Smooth muscle cell (in vitro differentiated cells): ENCODE data around the gene GRK4. TPM values are rescaled to one million over a fixed set of nuclear protein-coding genes. Genes with fewer than 3 reads are reported as not detected.

Source experiments
- DNase-seq: peaks from one replicate; lab custom pipeline; 2025; ENCODE audit not compliant: unreplicated experiment; lab: John Stamatoyannopoulos, UW
- H2AFZ ChIP-seq: fragments of 200-600 bp; sonication (generic); 2 replicates; pipeline ENCODE4 v1.6.0; 2016; ENCODE audit warnings: antibody characterized with exemption, low read depth, mild to moderate bottlenecking
- H3F3A ChIP-seq: fragments of 200-600 bp; sonication (generic); 2 replicates; pipeline ENCODE4 v1.6.0; 2017; ENCODE audit warnings: antibody characterized with exemption, low read depth
- H3K27ac ChIP-seq: fragments of 200-600 bp; sonication (generic); 2 replicates; pipeline ENCODE4 v1.5.1; 2016; ENCODE audit warnings: low read depth, mild to moderate bottlenecking
- H3K27me3 ChIP-seq: fragments of 200-600 bp; sonication (generic); 2 replicates; pipeline ENCODE4 v1.6.1; 2016; ENCODE audit warnings: low read depth, mild to moderate bottlenecking
- H3K36me3 ChIP-seq: fragments of 200-600 bp; sonication (generic); 2 replicates; pipeline ENCODE4 v1.5.1; 2016; ENCODE audit warnings: low read depth
- H3K4me1 ChIP-seq: fragments of 200-600 bp; sonication (generic); 2 replicates; pipeline ENCODE4 v1.5.1; 2016; ENCODE audit warnings: low read depth
- H3K4me2 ChIP-seq: fragments of 200-600 bp; sonication (generic); 2 replicates; pipeline ENCODE4 v1.6.0; 2016; ENCODE audit warnings: mild to moderate bottlenecking
- H3K4me3 ChIP-seq: fragments of 200-600 bp; sonication (generic); 2 replicates; pipeline ENCODE4 v1.5.1; 2016; ENCODE audit warnings: mild to moderate bottlenecking
- H3K79me2 ChIP-seq: fragments of 200-600 bp; sonication (generic); 2 replicates; pipeline ENCODE4 v1.6.0; 2016; ENCODE audit warnings: low read depth, mild to moderate bottlenecking
- H3K9ac ChIP-seq: fragments of 200-600 bp; sonication (generic); 2 replicates; pipeline ENCODE4 v1.6.0; 2016; ENCODE audit warnings: low read depth
- H3K9me3 ChIP-seq: fragments of 200-600 bp; sonication (generic); replicated peaks from 2 replicates; pipeline ENCODE4 v1.5.1; 2016; ENCODE audit warnings: low read depth
- H4K20me1 ChIP-seq: fragments of 200-600 bp; sonication (generic); 2 replicates; pipeline ENCODE4 v1.6.0; 2016; ENCODE audit warnings: low read depth
- CTCF ChIP-seq: fragments of 200-600 bp; sonication (generic); IDR thresholded peaks from 2 replicates; pipeline ENCODE4 v1.5.1; 2017; ENCODE audit warnings: borderline replicate concordance, mild to moderate bottlenecking, antibody characterized with exemption; ENCODE audit not compliant: insufficient read depth, poor library complexity, severe bottlenecking
- WGBS: methylation state at CpG from one replicate; pipeline ENCODE4 v1.1.7; 2016; ENCODE audit warnings: low lambda C conversion rate; 5-methylcytosine and 5-hydroxymethylcytosine counted together
- polyA plus RNA-seq: library from polyadenylated mRNA; unstranded; fragments of >200 nt; fragmentation: Nextera tagmentation; extraction: Ambion mirVana; gene quantifications from 2 replicates; pipeline ENCODE4 v1.2.1, GENCODE V29; 2016
- total RNA-seq: library from RNA; depleted of rRNA; stranded (reverse); fragments of >200 nt; gene quantifications from 2 replicates; pipeline ENCODE4 v1.2.3, GENCODE V29; 2014

The GRK4 gene
- total and polyA plus RNA-seq, 2 experiments from 2014 or later = 5.2 to 6.9 TPM

DNA sequence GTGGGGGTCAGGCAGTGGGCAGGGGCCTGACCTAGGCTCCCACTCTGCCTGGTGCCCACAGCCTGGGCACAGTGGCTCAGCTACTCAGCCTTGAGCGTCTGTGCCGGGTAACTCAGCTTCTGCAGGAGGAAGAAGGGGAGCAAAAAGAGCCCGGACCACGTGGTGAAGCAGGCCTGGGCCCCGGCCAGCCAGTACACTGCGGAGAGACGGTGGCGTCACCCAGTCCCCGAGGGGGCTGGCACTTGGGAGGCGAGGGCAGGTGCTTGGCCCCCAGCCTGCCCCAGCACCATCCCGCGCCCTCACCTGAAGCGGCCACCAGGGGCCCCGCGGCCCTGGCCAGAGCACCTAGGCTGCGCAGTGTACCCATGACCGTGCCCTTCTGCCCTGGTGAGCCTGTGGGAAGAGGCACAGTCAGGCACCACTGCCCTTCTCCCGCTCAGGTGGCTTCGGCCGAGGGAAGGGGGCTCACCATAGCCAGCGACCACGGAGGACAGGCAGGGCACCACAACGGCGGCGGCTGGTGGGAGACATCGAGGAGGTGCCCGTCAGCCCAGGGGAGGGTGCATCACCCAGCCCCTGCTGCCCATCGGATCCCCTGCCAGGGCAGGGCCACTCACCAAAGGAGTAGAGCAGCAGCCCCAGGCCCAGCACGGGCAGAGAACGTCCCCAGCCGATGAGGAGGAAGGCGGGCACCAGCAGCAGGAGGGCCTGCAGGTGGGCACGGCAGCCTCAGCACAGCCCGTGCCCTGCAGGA lies 32.4 kb upstream of the GRK4 start:
- Histone ChIP-seq H3F3A (peaks cover 12% of the 10 kb centered on the region), H3K4me1 (peaks cover 14% of the 10 kb centered on the region), H3K4me3 (no peak overlapping the region), H3K9ac (no peak overlapping the region), H2AFZ (no peak overlapping the region), H3K4me2 (no peak overlapping the region), H3K27me3 (no peaks in the 10 kb centered on the region), H4K20me1 (peaks cover 13% of the 10 kb centered on the region), H3K27ac (no peak overlapping the region), H3K79me2 (peaks cover 4% of the 10 kb centered on the region), H3K36me3 (no peaks in the 10 kb centered on the region), H3K9me3 (no peaks in the 10 kb centered on the region)
- peak; percentile 3 for TF ChIP-seq CTCF
- 96% methylated on average over 33 of the region's 34 CpGs for WGBS
- DNase-seq = no peak

- Histone ChIP-seq H3K27me3 (no peaks in the 10 kb centered on the region), H3K9me3 (no peaks in the 10 kb centered on the region), H3K4me3 (no peak overlapping the region), H3K9ac (no peak overlapping the region), H3K4me1 (peaks cover 14% of the 10 kb centered on the region), H2AFZ (no peak overlapping the region), H4K20me1 (peaks cover 16% of the 10 kb centered on the region), H3K27ac (no peak overlapping the region), H3K79me2 (peaks cover 4% of the 10 kb centered on the region), H3K36me3 (no peaks in the 10 kb centered on the region), H3F3A (peaks cover 17% of the 10 kb centered on the region), H3K4me2 (no peak overlapping the region)
- no peak for DNase-seq
- TF ChIP-seq CTCF = no peak
- 94% methylated on average over 33 of the region's 38 CpGs for WGBS
These were observed 31.7 kb upstream of the GRK4 start for GRCh38 chr4:2931512-2932301.

- Histone ChIP-seq H3K79me2 (peaks cover 4% of the 10 kb centered on the region), H4K20me1 (peaks cover 22% of the 10 kb centered on the region), H3K9ac (no peak overlapping the region), H3K4me3 (no peak overlapping the region), H2AFZ (no peak overlapping the region), H3K27ac (no peak overlapping the region), H3K27me3 (no peaks in the 10 kb centered on the region), H3K36me3 (no peaks in the 10 kb centered on the region), H3K4me2 (peak overlapping the region; percentile 90), H3K9me3 (no peaks in the 10 kb centered on the region), H3K4me1 (peaks cover 14% of the 10 kb centered on the region), H3F3A (peaks cover 17% of the 10 kb centered on the region)
- no peak for DNase-seq
- TF ChIP-seq CTCF = no peak
- 95% methylated on average over 18 of the region's 18 CpGs for WGBS
These were observed 30.9 kb upstream of the GRK4 start for GRCh38 chr4:2932321-2932950.
